Natural killer cell (primary cell): ENCODE data around the gene RGS6. TPM values are rescaled to one million over a fixed set of nuclear protein-coding genes. Genes with fewer than 3 reads are reported as not detected.
A peak's percentile ranks its signal among the peaks of the same experiment; 100 is the strongest.

Experiments used
- ATAC-seq, 3 donors: fragments of 150-1000 bp in 2 of 3; fragments of 200-7000 bp in 1 of 3; cut with Tn5 transposase; 1 replicate in 1 of 3; 2 replicates in 2 of 3; pipeline ENCODE4 v1.10.0; 2021; ENCODE audit warnings: mild to moderate bottlenecking in 2 of 3, moderate library complexity in 2 of 3
- DNase-seq, 2 donors: peaks; one replicate each; pipeline versions ENCODE4 v3.0.0 to v3.0.0-alpha.2; 2013 to 2021; ENCODE audit warnings: mixed read lengths in 1 of 2
- H3K27ac ChIP-seq: one replicate; pipeline ENCODE4 v1.5.1; 2013; ENCODE audit warnings: mild to moderate bottlenecking, low read length
- H3K27me3 ChIP-seq: one replicate; pipeline ENCODE4 v1.6.1; 2013; ENCODE audit warnings: low read length; ENCODE audit not compliant: control insufficient read depth, insufficient read depth
- H3K36me3 ChIP-seq: one replicate; pipeline ENCODE4 v1.6.1; 2013; ENCODE audit warnings: low read length; ENCODE audit not compliant: control insufficient read depth, insufficient read depth
- H3K4me1 ChIP-seq: one replicate; pipeline ENCODE4 v1.6.1; 2013; ENCODE audit warnings: low read length; ENCODE audit not compliant: control insufficient read depth, insufficient read depth
- H3K4me3 ChIP-seq: one replicate; pipeline ENCODE4 v1.5.1; 2013; ENCODE audit warnings: low read length
- H3K9me3 ChIP-seq: one replicate; pipeline ENCODE4 v1.6.1; 2013; ENCODE audit warnings: low read length; ENCODE audit not compliant: control insufficient read depth, insufficient read depth
- H3K27ac Mint-ChIP-seq, 2 donors: one replicate each; pipeline ENCODE4 v1.8.0; 2022; ENCODE audit warnings: mild to moderate bottlenecking in 2 of 2, mixed read lengths in 2 of 2, moderate library complexity in 1 of 2
- H3K27me3 Mint-ChIP-seq, 2 donors: one replicate each; pipeline ENCODE4 v1.8.0; 2022; ENCODE audit warnings: low read depth in 2 of 2, mixed read lengths in 2 of 2
- H3K36me3 Mint-ChIP-seq: one replicate; pipeline ENCODE4 v1.8.0; 2022; ENCODE audit warnings: mixed read lengths
- H3K4me1 Mint-ChIP-seq, 2 donors: one replicate each; pipeline ENCODE4 v1.8.0; 2022; ENCODE audit warnings: mixed read lengths in 2 of 2
- H3K4me3 Mint-ChIP-seq: one replicate; pipeline ENCODE4 v1.8.0; 2022; ENCODE audit warnings: mild to moderate bottlenecking, moderate library complexity, mixed read lengths
- H3K9me3 Mint-ChIP-seq, 2 donors: one replicate each; pipeline ENCODE4 v1.8.0; 2022; ENCODE audit warnings: mixed read lengths in 2 of 2
- WGBS: methylation state at CpG from one replicate; pipeline ENCODE4 v1.1.7; 2013; ENCODE audit warnings: missing lambda C conversion rate; ENCODE audit not compliant: insufficient coverage; 5-methylcytosine and 5-hydroxymethylcytosine counted together
- intact Hi-C: fragments of 100-400 bp; cut with micrococcal nuclease; formaldehyde crosslinking; loops from one replicate; pipeline ENCODE4 v1.14.2; 2022
- total RNA-seq, 4 donors: library from RNA; stranded (reverse); fragments of 120-200 nt in 1 of 4; gene quantifications; one replicate each; pipeline versions ENCODE4 v1.2.3 to v1.2.4, GENCODE V29; 2013 to 2022
- TF ChIP-seq, protein P1 (sequence below): fragments of 200-600 bp; IDR thresholded peaks from one replicate; pipeline ENCODE4 v1.8.0; 2022; ENCODE audit warnings: antibody characterized with exemption

RGS6 gene
- total RNA-seq, 3 donors from 2014 or later (not counting 1 experiment from before 2014, with no cell fraction given) = 0.75 to 1.4 TPM; not detected in 1

DNA sequence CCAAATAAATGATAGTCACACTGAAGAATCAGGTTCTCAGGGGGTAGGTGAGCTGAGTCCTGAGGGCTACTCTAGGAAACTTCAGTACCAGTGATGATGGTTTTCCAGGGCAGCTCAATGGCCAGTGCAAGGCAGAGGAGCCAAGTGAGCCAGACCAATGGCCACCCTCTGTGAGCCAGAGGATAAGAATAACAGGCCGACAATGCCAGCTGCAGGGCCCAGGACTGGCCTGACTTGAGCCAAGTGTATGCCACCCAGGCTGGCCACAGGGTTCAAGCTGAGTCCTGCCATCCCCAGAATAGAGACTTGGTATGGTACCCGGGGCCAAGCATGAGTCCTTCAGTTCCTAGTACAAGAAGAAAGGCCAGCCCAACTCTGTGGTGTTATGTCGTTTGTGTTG, 606.2 kb downstream of the RGS6 start:
- 95% methylated on average over 3 of the region's 3 CpGs for WGBS

DNA sequence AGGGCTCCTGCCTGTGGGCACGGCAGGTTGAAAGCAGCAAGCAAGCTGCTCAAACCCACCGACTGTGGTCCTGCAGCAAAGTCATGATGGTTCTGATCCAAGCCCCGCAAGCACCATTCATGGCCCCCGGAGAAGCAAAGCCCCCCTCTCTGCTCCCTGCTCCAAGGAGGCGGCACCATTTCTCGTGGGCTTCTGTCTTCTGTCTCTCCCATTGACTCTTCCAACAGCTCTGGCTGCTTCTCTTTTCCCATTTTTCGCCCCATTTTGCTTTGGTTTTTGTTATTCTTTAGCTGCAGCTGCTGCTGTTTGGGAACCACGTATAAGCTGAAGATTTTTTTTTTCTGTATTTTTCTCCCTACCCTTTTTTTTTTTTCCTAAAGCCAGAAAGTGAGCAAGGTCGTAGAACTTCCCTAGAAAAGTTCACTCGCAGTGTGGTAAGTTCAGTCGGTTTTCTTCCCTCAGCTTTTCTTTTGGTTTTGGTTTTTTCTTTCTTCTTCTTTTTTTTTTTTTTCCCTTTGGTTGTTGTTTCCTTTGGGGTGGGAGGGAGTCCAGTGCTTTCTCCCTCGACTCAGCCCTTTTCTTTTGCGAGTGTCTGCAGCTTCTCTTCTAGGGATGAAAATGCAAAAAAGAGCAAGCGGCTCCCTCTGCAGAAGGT, 607.6 kb downstream of the RGS6 start:
- Mint-ChIP-seq H3K27me3 (peaks cover 63 to 72% of the 10 kb centered on the region in 2 donors), H3K4me3 (peak overlapping the region; percentile 31), H3K27ac (no peak overlapping the region), H3K4me1 (peaks cover 28 to 37% of the 10 kb centered on the region in 2 donors), H3K36me3 (no peaks in the 10 kb centered on the region), H3K9me3 (no peaks in the 10 kb centered on the region)
- Histone ChIP-seq H3K9me3 (no peaks in the 10 kb centered on the region), H3K4me3 (no peak overlapping the region), H3K4me1 (peaks cover 39% of the 10 kb centered on the region), H3K27me3 (peaks cover 3% of the 10 kb centered on the region), H3K27ac (no peak overlapping the region), H3K36me3 (no peaks in the 10 kb centered on the region)
- DNase-seq (no peak), ATAC-seq (no peak)
- intact Hi-C loops = no loop called here
- WGBS = 71% methylated on average over 13 of the region's 14 CpGs
- TF ChIP-seq, protein P1, sequence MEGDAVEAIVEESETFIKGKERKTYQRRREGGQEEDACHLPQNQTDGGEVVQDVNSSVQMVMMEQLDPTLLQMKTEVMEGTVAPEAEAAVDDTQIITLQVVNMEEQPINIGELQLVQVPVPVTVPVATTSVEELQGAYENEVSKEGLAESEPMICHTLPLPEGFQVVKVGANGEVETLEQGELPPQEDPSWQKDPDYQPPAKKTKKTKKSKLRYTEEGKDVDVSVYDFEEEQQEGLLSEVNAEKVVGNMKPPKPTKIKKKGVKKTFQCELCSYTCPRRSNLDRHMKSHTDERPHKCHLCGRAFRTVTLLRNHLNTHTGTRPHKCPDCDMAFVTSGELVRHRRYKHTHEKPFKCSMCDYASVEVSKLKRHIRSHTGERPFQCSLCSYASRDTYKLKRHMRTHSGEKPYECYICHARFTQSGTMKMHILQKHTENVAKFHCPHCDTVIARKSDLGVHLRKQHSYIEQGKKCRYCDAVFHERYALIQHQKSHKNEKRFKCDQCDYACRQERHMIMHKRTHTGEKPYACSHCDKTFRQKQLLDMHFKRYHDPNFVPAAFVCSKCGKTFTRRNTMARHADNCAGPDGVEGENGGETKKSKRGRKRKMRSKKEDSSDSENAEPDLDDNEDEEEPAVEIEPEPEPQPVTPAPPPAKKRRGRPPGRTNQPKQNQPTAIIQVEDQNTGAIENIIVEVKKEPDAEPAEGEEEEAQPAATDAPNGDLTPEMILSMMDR = no peak

More for the DNA sequence above, 606.2 kb downstream of the RGS6 start:
- TF ChIP-seq, protein P1 = no peak
- DNase-seq (no peak), ATAC-seq (no peak)
- Mint-ChIP-seq H3K4me1 (peaks cover 42 to 47% of the 10 kb centered on the region in 2 donors), H3K4me3 (no peak overlapping the region), H3K36me3 (peaks cover 7% of the 10 kb centered on the region), H3K27ac (no peak overlapping the region), H3K27me3 (peaks cover 57 to 73% of the 10 kb centered on the region in 2 donors), H3K9me3 (peaks cover 0 to 3% of the 10 kb centered on the region in 2 donors)
- no peaks in the 10 kb centered on the region for H3K36me3 ChIP-seq
- no peak overlapping the region for H3K4me3 ChIP-seq
- peaks cover 3% of the 10 kb centered on the region for H3K27me3 ChIP-seq
- peaks cover 43% of the 10 kb centered on the region for H3K4me1 ChIP-seq
- intact Hi-C loops = no loop called here
- no peak overlapping the region for H3K27ac ChIP-seq
- no peaks in the 10 kb centered on the region for H3K9me3 ChIP-seq

DNA sequence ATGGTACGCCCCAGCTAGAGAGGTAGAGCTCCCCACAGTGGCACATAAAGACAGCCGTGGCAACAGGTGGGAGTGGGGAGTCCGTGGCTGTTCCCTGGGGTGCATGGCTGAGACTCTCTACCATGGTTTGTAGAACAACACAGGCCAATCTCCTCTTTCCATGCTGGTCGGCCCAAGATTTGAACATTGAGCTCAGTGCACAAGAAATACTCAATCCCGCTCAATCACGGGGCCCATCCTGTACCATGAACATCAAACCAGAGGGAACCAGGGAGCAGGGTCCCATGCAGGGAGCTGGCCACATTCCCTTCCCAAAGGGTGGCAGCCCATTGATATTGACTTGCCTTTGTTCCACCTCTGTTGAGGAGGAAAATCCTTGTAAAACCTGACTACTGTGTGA, 608.6 kb downstream of the RGS6 start:
- Histone ChIP-seq H3K27me3 (peaks cover 3% of the 10 kb centered on the region), H3K36me3 (no peaks in the 10 kb centered on the region), H3K4me1 (peaks cover 42% of the 10 kb centered on the region), H3K4me3 (no peak overlapping the region), H3K27ac (no peak overlapping the region), H3K9me3 (no peaks in the 10 kb centered on the region)
- H3K4me3 Mint-ChIP-seq = no peak overlapping the region
- H3K36me3 Mint-ChIP-seq = no peaks in the 10 kb centered on the region
- intact Hi-C loops = no loop called here
- DNase-seq (no peak), ATAC-seq (no peak)
- H3K27me3 Mint-ChIP-seq = peaks cover 64 to 68% of the 10 kb centered on the region in 2 donors
- no peaks in the 10 kb centered on the region for H3K9me3 Mint-ChIP-seq
- no peak overlapping the region for H3K27ac Mint-ChIP-seq
- WGBS = 92% methylated on average over 6 of the region's 6 CpGs
- TF ChIP-seq, protein P1 = no peak
- peaks cover 23 to 33% of the 10 kb centered on the region in 2 donors for H3K4me1 Mint-ChIP-seq

DNA sequence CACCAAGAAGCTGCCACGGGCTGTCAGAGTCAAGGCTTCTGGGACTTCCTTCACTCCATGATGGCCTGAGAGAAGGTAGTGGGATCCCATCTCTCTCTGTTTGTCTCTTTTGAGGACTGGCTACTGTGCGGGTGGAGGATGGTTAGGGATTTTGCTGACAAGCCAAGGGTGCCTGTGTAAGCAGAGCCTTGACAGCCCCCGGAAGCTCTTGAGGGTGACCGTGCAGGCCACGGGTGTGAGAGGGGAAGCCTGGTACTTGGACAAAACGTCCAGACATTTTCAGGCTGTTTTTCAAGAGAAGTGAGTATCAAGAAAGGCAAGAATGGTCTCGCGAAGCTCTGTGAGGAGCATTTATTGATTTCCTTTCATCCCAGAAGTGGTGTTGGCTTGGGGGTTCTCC, 609.3 kb downstream of the RGS6 start:
- H3K36me3 Mint-ChIP-seq = no peaks in the 10 kb centered on the region
- no peak for DNase-seq
- Histone ChIP-seq H3K27ac (no peak overlapping the region), H3K9me3 (no peaks in the 10 kb centered on the region), H3K36me3 (no peaks in the 10 kb centered on the region), H3K27me3 (peaks cover 3% of the 10 kb centered on the region), H3K4me3 (no peak overlapping the region), H3K4me1 (peaks cover 42% of the 10 kb centered on the region)
- no peak overlapping the region for H3K4me3 Mint-ChIP-seq
- H3K4me1 Mint-ChIP-seq = peaks cover 19 to 29% of the 10 kb centered on the region in 2 donors
- intact Hi-C loops = no loop called here
- no peak overlapping the region for H3K27ac Mint-ChIP-seq
- WGBS = 92% methylated on average over 8 of the region's 8 CpGs
- TF ChIP-seq, protein P1 = no peak
- no peak for ATAC-seq
- no peaks in the 10 kb centered on the region for H3K9me3 Mint-ChIP-seq
- peaks cover 58 to 63% of the 10 kb centered on the region in 2 donors for H3K27me3 Mint-ChIP-seq
